CD14-positive monocyte (primary cell): Measurements from ENCODE around the gene SLIT3. TPM values are rescaled to one million over a fixed set of nuclear protein-coding genes. Genes with fewer than 3 reads are reported as not detected.

ENCODE experiments used
- DNase-seq, 3 donors: peaks; one replicate each; pipeline ENCODE4 v3.0.0-alpha.2; 2011 to 2022
- H2AFZ ChIP-seq: 2 replicates; pipeline ENCODE4 v1.6.0; 2012; ENCODE audit warnings: mild to moderate bottlenecking, low read depth, low read length, inconsistent platforms; ENCODE audit not compliant: insufficient read depth, poor library complexity, severe bottlenecking
- H3K27ac ChIP-seq, 2 donors: 1 replicate in 1 of 2; 2 replicates in 1 of 2; pipeline ENCODE4 v1.5.1; 2012 to 2013; ENCODE audit warnings: low read length in 2 of 2, control low read depth in 1 of 2, inconsistent platforms in 1 of 2, low read depth in 1 of 2, mild to moderate bottlenecking in 1 of 2
- H3K27me3 ChIP-seq, 2 donors: one replicate each; pipeline versions ENCODE4 v1.6.0 to v1.6.1; 2011 to 2013; ENCODE audit warnings: low read length in 2 of 2; ENCODE audit not compliant: control insufficient read depth in 2 of 2, insufficient read depth in 2 of 2
- H3K36me3 ChIP-seq, 2 donors: replicated peaks in 1 of 2; 1 replicate in 1 of 2; 2 replicates in 1 of 2; pipeline versions ENCODE4 v1.5.1 to v1.6.1; 2012 to 2013; ENCODE audit warnings: low read length in 2 of 2, control low read depth in 1 of 2, inconsistent platforms in 1 of 2, mild to moderate bottlenecking in 1 of 2; ENCODE audit not compliant: insufficient read depth in 2 of 2, control insufficient read depth in 1 of 2
- H3K4me1 ChIP-seq, 2 donors: 1 replicate in 1 of 2; 2 replicates in 1 of 2; pipeline versions ENCODE4 v1.5.1 to v1.6.1; 2012 to 2013; ENCODE audit warnings: low read length in 2 of 2, control low read depth in 1 of 2, inconsistent platforms in 1 of 2, mild to moderate bottlenecking in 1 of 2, moderate library complexity in 1 of 2; ENCODE audit not compliant: insufficient read depth in 2 of 2, control insufficient read depth in 1 of 2
- H3K4me2 ChIP-seq: replicated peaks from 2 replicates; pipeline ENCODE3; 2012; ENCODE audit warnings: low read length, moderate library complexity, mild to moderate bottlenecking; ENCODE audit not compliant: poor library complexity, severe bottlenecking; ENCODE audit errors: extremely low read depth
- H3K4me3 ChIP-seq, 3 experiments: fragments of 200-600 bp in 1 of 3; sonication (generic) in 1 of 3; replicated peaks in 1 of 3; 1 replicate in 2 of 3; 2 replicates in 1 of 3; pipeline ENCODE4 v1.5.1; 2011 to 2013; ENCODE audit warnings: low read length in 3 of 3, mild to moderate bottlenecking in 3 of 3, control low read depth in 2 of 3, low read depth in 2 of 3, inconsistent platforms in 1 of 3, moderate library complexity in 1 of 3
- H3K79me2 ChIP-seq: 2 replicates; pipeline ENCODE4 v1.6.0; 2012; ENCODE audit warnings: mild to moderate bottlenecking, control low read depth, inconsistent platforms, low read length, moderate library complexity; ENCODE audit not compliant: insufficient read depth
- H3K9ac ChIP-seq: 2 replicates; pipeline ENCODE4 v1.6.0; 2017; ENCODE audit warnings: low read length, mild to moderate bottlenecking; ENCODE audit not compliant: insufficient read depth, poor library complexity, severe bottlenecking
- H3K9me3 ChIP-seq, 2 donors: replicated peaks in 1 of 2; 1 replicate in 1 of 2; 2 replicates in 1 of 2; pipeline versions ENCODE4 v1.5.1 to v1.6.1; 2012 to 2013; ENCODE audit warnings: low read length in 2 of 2, control low read depth in 1 of 2; ENCODE audit not compliant: control insufficient read depth in 1 of 2, insufficient read depth in 1 of 2
- H4K20me1 ChIP-seq: 2 replicates; pipeline ENCODE4 v1.6.0; 2012; ENCODE audit warnings: mild to moderate bottlenecking, low read length, control low read depth, moderate library complexity; ENCODE audit not compliant: insufficient read depth
- H3K27ac Mint-ChIP-seq, 7 donors: one replicate each; pipeline ENCODE4 v1.8.0; 2020; ENCODE audit warnings: mild to moderate bottlenecking in 7 of 7, mixed read lengths in 7 of 7, moderate library complexity in 6 of 7, inconsistent platforms in 2 of 7
- H3K27me3 Mint-ChIP-seq, 3 donors: one replicate each; pipeline ENCODE4 v1.8.0; 2021 to 2022; ENCODE audit warnings: low read depth in 3 of 3, mild to moderate bottlenecking in 3 of 3, mixed read lengths in 3 of 3, moderate library complexity in 3 of 3, inconsistent platforms in 1 of 3
- H3K36me3 Mint-ChIP-seq, 2 donors: one replicate each; pipeline ENCODE4 v1.8.0; 2020; ENCODE audit warnings: mixed read lengths in 2 of 2, inconsistent platforms in 1 of 2, mild to moderate bottlenecking in 1 of 2
- H3K4me1 Mint-ChIP-seq: one replicate; pipeline ENCODE4 v1.8.0; 2020; ENCODE audit warnings: mild to moderate bottlenecking, mixed read lengths
- H3K4me3 Mint-ChIP-seq, 2 donors: one replicate each; pipeline ENCODE4 v1.8.0; 2020; ENCODE audit warnings: mild to moderate bottlenecking in 2 of 2, mixed read lengths in 2 of 2, moderate library complexity in 1 of 2
- H3K9me3 Mint-ChIP-seq, 7 donors: one replicate each; pipeline ENCODE4 v1.8.0; 2020 to 2022; ENCODE audit warnings: mixed read lengths in 7 of 7, mild to moderate bottlenecking in 6 of 7, moderate library complexity in 6 of 7, inconsistent platforms in 2 of 7
- WGBS: methylation state at CpG from one replicate; pipeline ENCODE4 v1.1.5; 2013; ENCODE audit warnings: missing lambda C conversion rate; ENCODE audit not compliant: insufficient coverage; 5-methylcytosine and 5-hydroxymethylcytosine counted together
- intact Hi-C, 2 donors: fragments of 100-400 bp; cut with micrococcal nuclease; formaldehyde crosslinking; loops; one replicate each; pipeline versions ENCODE4 v1.15.0 to v1.15.1; 2023
- polyA plus RNA-seq, 3 donors: library from polyadenylated mRNA; depleted of rRNA in 1 of 3; unstranded in 2 of 3; stranded (reverse) in 1 of 3; fragments of 300-500 nt in 2 of 3; fragments of >200 nt in 1 of 3; fragmentation: Illumina TruSeq in 2 of 3; gene quantifications; 1 replicate in 2 of 3; 2 replicates in 1 of 3; pipeline ENCODE4 v1.2.3, GENCODE V29; 2012 to 2021
- TF ChIP-seq, protein P1 (sequence below): fragments of 200-600 bp; IDR thresholded peaks from one replicate; pipeline ENCODE4 v1.8.0; 2022; ENCODE audit warnings: antibody characterized with exemption, mild to moderate bottlenecking

SLIT3 gene
- polyA plus RNA-seq, 3 donors, result not detected

DNA sequence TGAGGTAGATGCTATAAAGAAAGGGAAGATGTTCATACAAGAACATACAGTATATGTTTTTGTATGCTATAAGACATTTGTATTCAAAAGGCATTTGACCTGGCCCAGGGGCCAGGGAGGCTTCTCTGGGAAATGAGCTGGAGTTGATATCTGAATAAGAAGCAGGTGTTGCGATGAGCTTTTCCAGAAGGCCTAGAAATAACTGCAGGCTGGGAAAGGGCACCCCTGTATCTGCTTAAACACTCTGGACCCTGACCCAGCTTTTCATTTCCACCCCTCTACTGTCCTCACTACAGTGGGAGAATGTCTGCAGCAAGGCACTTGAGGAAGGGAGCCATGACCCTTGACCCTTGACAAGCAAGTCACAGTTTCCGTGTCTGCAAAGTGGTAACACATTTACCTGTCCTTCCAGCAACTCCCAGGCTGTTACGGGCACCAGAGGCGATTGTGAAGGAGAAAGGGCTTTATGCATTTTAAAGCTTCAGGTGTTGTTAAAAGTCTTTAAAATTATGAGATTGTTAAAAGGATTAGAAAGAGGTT lies 633.6 kb downstream of the SLIT3 start:
- H3K4me1 ChIP-seq, result no peaks in the 10 kb centered on the region
- no peaks in the 10 kb centered on the region for H3K36me3 ChIP-seq
- no peaks in the 10 kb centered on the region for H3K36me3 Mint-ChIP-seq
- no peak overlapping the region for H3K9ac ChIP-seq
- H3K4me2 ChIP-seq, result no peak overlapping the region
- no peaks in the 10 kb centered on the region for H3K27me3 ChIP-seq
- no peaks in the 10 kb centered on the region for H3K9me3 Mint-ChIP-seq
- no peaks in the 10 kb centered on the region for H4K20me1 ChIP-seq
- H3K27ac ChIP-seq, result no peak overlapping the region
- no peak overlapping the region for H3K4me3 ChIP-seq
- intact Hi-C loops, result no loop called here
- H3K4me3 Mint-ChIP-seq, result no peak overlapping the region
- H3K27me3 Mint-ChIP-seq, result peaks cover 2 to 5% (median 3%) of the 10 kb centered on the region in 3 donors
- no peaks in the 10 kb centered on the region for H3K4me1 Mint-ChIP-seq
- no peak overlapping the region for H2AFZ ChIP-seq
- TF ChIP-seq, protein P1, sequence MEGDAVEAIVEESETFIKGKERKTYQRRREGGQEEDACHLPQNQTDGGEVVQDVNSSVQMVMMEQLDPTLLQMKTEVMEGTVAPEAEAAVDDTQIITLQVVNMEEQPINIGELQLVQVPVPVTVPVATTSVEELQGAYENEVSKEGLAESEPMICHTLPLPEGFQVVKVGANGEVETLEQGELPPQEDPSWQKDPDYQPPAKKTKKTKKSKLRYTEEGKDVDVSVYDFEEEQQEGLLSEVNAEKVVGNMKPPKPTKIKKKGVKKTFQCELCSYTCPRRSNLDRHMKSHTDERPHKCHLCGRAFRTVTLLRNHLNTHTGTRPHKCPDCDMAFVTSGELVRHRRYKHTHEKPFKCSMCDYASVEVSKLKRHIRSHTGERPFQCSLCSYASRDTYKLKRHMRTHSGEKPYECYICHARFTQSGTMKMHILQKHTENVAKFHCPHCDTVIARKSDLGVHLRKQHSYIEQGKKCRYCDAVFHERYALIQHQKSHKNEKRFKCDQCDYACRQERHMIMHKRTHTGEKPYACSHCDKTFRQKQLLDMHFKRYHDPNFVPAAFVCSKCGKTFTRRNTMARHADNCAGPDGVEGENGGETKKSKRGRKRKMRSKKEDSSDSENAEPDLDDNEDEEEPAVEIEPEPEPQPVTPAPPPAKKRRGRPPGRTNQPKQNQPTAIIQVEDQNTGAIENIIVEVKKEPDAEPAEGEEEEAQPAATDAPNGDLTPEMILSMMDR, result no peak
- no peaks in the 10 kb centered on the region for H3K9me3 ChIP-seq
- no peaks in the 10 kb centered on the region for H3K79me2 ChIP-seq
- H3K27ac Mint-ChIP-seq, result no peak overlapping the region
- 90% methylated on average over 3 of the region's 4 CpGs for WGBS
- DNase-seq, result no peak

- Histone ChIP-seq H3K4me1 (no peaks in the 10 kb centered on the region), H3K79me2 (no peaks in the 10 kb centered on the region), H4K20me1 (no peaks in the 10 kb centered on the region), H3K27me3 (no peaks in the 10 kb centered on the region), H3K27ac (no peak overlapping the region), H2AFZ (no peak overlapping the region), H3K9me3 (no peaks in the 10 kb centered on the region), H3K4me3 (no peak overlapping the region), H3K9ac (no peak overlapping the region), H3K36me3 (no peaks in the 10 kb centered on the region), H3K4me2 (no peak overlapping the region)
- intact Hi-C loops, result no loop called here
- 96% methylated on average over 17 of the region's 17 CpGs for WGBS
- TF ChIP-seq, protein P1, result no peak
- Mint-ChIP-seq H3K9me3 (no peaks in the 10 kb centered on the region), H3K36me3 (no peaks in the 10 kb centered on the region), H3K4me3 (no peak overlapping the region), H3K27ac (no peak overlapping the region), H3K4me1 (no peaks in the 10 kb centered on the region), H3K27me3 (peaks cover 2 to 4% (median 3%) of the 10 kb centered on the region in 3 donors)
- no peak for DNase-seq
These were observed 634.6 kb downstream of the SLIT3 start for GRCh38 chr5:168666356-168666755.
